DND-41 (cell line): ENCODE data around the gene INTS6.

Source experiments
- ATAC-seq: fragments of 200-7000 bp; cut with Tn5 transposase; 3 replicates; pipeline ENCODE4 v1.9.1; 2021; ENCODE audit warnings: low read depth; ENCODE audit not compliant: insufficient read depth
- DNase-seq: peaks from one replicate; pipeline ENCODE4 v3.0.0-alpha.2; 2020
- H2AFZ ChIP-seq: 2 replicates; pipeline ENCODE4 v1.6.0; 2012; ENCODE audit warnings: low read depth, low read length
- H3K27ac ChIP-seq: 2 replicates; pipeline ENCODE4 v1.5.1; 2012; ENCODE audit warnings: low read length, inconsistent platforms
- H3K27me3 ChIP-seq: fragments of 200-600 bp; sonication (generic); 2 replicates; pipeline ENCODE4 v1.6.0; 2012; ENCODE audit warnings: low read length, mild to moderate bottlenecking, inconsistent platforms; ENCODE audit not compliant: insufficient read depth, poor library complexity
- H3K36me3 ChIP-seq: 2 replicates; pipeline ENCODE4 v1.5.1; 2012; ENCODE audit warnings: low read length, inconsistent platforms; ENCODE audit not compliant: insufficient read depth
- H3K4me1 ChIP-seq: 2 replicates; pipeline ENCODE4 v1.5.1; 2012; ENCODE audit warnings: mild to moderate bottlenecking, low read length; ENCODE audit not compliant: insufficient read depth
- H3K4me2 ChIP-seq: 2 replicates; pipeline ENCODE4 v1.6.0; 2012; ENCODE audit warnings: mild to moderate bottlenecking, moderate library complexity, low read length, inconsistent platforms; ENCODE audit not compliant: insufficient read depth
- H3K4me3 ChIP-seq, 2 experiments: fragments of 200-600 bp in 1 of 2; shearing (Covaris generic) in 1 of 2; 2 replicates each; pipeline ENCODE4 v1.5.1; 2012 to 2016; ENCODE audit warnings: inconsistent platforms in 2 of 2, low read length in 2 of 2, mild to moderate bottlenecking in 2 of 2, low read depth in 1 of 2, moderate library complexity in 1 of 2
- H3K79me2 ChIP-seq: 2 replicates; pipeline ENCODE4 v1.6.0; 2012; ENCODE audit warnings: low read length, inconsistent platforms; ENCODE audit not compliant: insufficient read depth
- H3K9ac ChIP-seq: 2 replicates; pipeline ENCODE4 v1.6.0; 2012; ENCODE audit warnings: low read depth, mild to moderate bottlenecking, inconsistent platforms, low read length, moderate library complexity
- H3K9me3 ChIP-seq: 2 replicates; pipeline ENCODE4 v1.5.1; 2012; ENCODE audit warnings: low read length, moderate library complexity, mild to moderate bottlenecking, inconsistent platforms; ENCODE audit not compliant: insufficient read depth, severe bottlenecking
- H4K20me1 ChIP-seq: 2 replicates; pipeline ENCODE4 v1.6.0; 2012; ENCODE audit warnings: low read length; ENCODE audit not compliant: insufficient read depth
- EZH2 ChIP-seq: IDR thresholded peaks from 3 replicates; pipeline ENCODE4 v1.6.1; 2012; ENCODE audit warnings: borderline replicate concordance, low read depth, mild to moderate bottlenecking, moderate library complexity, low read length, inconsistent platforms; ENCODE audit not compliant: severe bottlenecking
- TF ChIP-seq, protein P1 (sequence below): IDR thresholded peaks from 2 replicates; pipeline ENCODE4 v1.5.1; 2012; ENCODE audit warnings: borderline replicate concordance, low read length, moderate library complexity, mild to moderate bottlenecking; ENCODE audit not compliant: poor library complexity, severe bottlenecking; ENCODE audit errors: extremely low read depth

Gene INTS6

DNA sequence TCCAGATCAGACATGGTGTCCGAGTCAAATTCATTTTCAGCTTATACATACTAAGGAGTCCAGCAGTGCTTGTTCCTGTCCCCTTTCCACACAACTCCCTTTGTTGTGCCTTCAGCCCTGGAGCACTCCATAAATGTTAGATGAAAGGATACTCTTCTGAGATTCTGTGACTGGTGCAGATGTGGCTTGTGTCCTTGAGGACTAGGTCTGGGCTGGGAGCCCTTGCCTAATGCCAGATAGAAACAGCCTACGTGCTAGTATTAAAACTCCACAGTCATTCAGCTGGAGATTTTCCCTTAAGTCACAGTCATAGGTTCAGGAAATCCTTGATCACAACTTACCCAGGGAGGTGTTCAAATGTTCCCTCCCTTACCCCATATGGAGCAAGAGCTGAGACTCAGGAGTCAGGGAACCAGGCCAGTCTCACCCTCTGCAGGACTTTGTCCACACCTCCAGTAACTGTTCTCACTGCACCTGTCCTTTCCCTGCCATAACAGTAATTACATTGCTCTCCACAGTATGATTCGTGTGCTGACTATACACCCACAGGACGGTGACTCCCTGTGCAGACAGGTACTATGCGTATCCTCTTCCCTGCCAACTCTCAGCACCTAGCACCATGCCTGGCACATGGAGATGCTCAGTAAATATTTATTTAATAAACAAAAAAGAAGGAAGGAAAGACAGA is 128.9 kb downstream of the INTS6 start:
- H2AFZ ChIP-seq: no peak overlapping the region
- H3K4me3 ChIP-seq: no peak overlapping the region
- no peaks in the 10 kb centered on the region for H3K9me3 ChIP-seq
- H3K27ac ChIP-seq: no peak overlapping the region
- no peaks in the 10 kb centered on the region for H3K4me1 ChIP-seq
- no peak for DNase-seq
- H3K4me2 ChIP-seq: no peak overlapping the region
- no peak for ATAC-seq
- no peak overlapping the region for H3K9ac ChIP-seq
- H3K79me2 ChIP-seq: no peaks in the 10 kb centered on the region
- H3K27me3 ChIP-seq: no peaks in the 10 kb centered on the region
- H3K36me3 ChIP-seq: no peaks in the 10 kb centered on the region
- TF ChIP-seq, protein P1, sequence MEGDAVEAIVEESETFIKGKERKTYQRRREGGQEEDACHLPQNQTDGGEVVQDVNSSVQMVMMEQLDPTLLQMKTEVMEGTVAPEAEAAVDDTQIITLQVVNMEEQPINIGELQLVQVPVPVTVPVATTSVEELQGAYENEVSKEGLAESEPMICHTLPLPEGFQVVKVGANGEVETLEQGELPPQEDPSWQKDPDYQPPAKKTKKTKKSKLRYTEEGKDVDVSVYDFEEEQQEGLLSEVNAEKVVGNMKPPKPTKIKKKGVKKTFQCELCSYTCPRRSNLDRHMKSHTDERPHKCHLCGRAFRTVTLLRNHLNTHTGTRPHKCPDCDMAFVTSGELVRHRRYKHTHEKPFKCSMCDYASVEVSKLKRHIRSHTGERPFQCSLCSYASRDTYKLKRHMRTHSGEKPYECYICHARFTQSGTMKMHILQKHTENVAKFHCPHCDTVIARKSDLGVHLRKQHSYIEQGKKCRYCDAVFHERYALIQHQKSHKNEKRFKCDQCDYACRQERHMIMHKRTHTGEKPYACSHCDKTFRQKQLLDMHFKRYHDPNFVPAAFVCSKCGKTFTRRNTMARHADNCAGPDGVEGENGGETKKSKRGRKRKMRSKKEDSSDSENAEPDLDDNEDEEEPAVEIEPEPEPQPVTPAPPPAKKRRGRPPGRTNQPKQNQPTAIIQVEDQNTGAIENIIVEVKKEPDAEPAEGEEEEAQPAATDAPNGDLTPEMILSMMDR: no peak
- no peak for TF ChIP-seq EZH2
- no peaks in the 10 kb centered on the region for H4K20me1 ChIP-seq

DNA sequence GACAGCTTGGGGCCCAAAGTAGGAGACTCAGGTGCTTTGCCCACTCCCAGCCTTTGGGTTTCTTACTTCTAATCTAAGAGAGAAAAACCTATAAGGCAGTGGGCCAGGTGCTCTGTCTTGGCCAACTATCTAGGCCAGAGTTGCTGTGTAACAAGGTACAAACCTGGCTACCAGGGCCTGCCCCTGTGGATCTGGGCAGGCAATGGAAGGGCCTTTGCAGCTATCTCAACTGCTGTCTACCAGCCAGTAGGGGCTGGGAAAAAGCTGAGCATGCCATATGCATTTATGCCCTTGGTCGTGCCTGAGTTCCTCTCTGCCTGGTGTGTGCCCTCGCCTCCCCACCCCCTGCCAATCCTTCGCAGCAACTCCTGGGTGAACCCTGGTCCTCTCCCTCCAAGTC is 130.0 kb downstream of the INTS6 start:
- Histone ChIP-seq H4K20me1 (no peaks in the 10 kb centered on the region), H3K9ac (no peak overlapping the region), H3K4me3 (no peak overlapping the region), H3K36me3 (no peaks in the 10 kb centered on the region), H3K9me3 (no peaks in the 10 kb centered on the region), H3K79me2 (no peaks in the 10 kb centered on the region), H3K4me1 (no peaks in the 10 kb centered on the region), H3K27ac (no peak overlapping the region), H3K27me3 (no peaks in the 10 kb centered on the region), H2AFZ (no peak overlapping the region), H3K4me2 (no peak overlapping the region)
- no peak for ATAC-seq
- TF ChIP-seq EZH2: no peak
- TF ChIP-seq, protein P1: no peak
- DNase-seq: no peak

DNA sequence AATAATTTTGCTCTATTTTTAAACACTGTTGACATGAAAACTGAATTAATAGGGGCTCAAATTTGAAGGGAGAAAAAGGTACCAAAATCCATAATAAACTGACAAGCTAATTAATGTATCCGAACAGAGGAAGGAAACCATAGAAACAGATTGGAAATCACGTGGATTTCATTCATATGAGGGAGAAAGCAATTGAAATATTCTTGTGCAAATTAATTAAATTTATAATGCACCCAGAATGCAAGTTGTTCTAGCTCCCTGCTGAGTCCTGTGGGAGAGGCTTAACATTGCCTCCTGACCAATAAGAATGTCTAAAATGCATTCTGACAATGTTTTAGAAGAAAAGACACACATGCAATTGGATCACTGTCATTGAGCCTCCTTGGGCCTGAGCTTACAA is 131.0 kb downstream of the INTS6 start:
- no peak for TF ChIP-seq EZH2
- TF ChIP-seq, protein P1: no peak
- no peak overlapping the region for H2AFZ ChIP-seq
- H3K9me3 ChIP-seq: no peaks in the 10 kb centered on the region
- H3K27ac ChIP-seq: no peak overlapping the region
- H3K4me1 ChIP-seq: no peaks in the 10 kb centered on the region
- DNase-seq (no peak), ATAC-seq (no peak)
- no peaks in the 10 kb centered on the region for H4K20me1 ChIP-seq
- no peak overlapping the region for H3K9ac ChIP-seq
- no peaks in the 10 kb centered on the region for H3K79me2 ChIP-seq
- H3K4me3 ChIP-seq: no peak overlapping the region
- H3K27me3 ChIP-seq: no peaks in the 10 kb centered on the region
- no peak overlapping the region for H3K4me2 ChIP-seq
- no peaks in the 10 kb centered on the region for H3K36me3 ChIP-seq
